ENCODE data around the gene SORL1.

The SORL1 gene

DNA sequence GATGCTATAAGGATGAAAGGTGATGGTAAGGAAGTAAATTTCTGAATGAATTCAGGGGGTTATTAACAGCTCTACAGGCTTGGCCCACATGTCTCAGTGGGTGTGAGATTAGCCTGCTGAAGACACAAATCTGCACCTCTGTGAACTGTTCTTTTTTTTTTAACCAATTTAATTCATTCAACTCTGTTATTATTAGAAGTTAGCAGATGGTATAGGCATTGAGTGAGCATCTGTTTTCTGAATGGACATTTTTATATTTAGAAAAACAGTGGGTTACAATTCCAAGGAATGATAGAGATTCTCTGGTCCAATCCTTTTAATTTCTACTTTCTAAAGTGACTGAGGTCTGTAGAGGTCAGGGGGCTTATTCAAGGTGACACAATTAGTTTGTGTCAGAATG lies 122.7 kb downstream of the SORL1 start:
- Histone ChIP-seq H3K36me3 (ENCODE audit: insufficient read depth) (no peaks in the 10 kb centered on the region), H3K27ac (no peak overlapping the region), H2AFZ (ENCODE audit: low read depth) (no peak overlapping the region), H3K4me3 (IDR thresholded peaks at IDR 0.05; ENCODE audit: insufficient read depth, low read depth, low read length) (no peak overlapping the region), H3K4me1 (ENCODE audit: low read depth, poor library complexity, severe bottlenecking) (no peaks in the 10 kb centered on the region), H3K27me3 (ENCODE audit: insufficient read depth, low read depth) (no peaks in the 10 kb centered on the region), H3K4me2 (no peak overlapping the region), H3K9ac (no peak overlapping the region), H3K79me2 (ENCODE audit: insufficient read depth, low read depth) (no peaks in the 10 kb centered on the region), H4K20me1 (ENCODE audit: insufficient read depth) (no peaks in the 10 kb centered on the region)
- TF ChIP-seq, protein P1, sequence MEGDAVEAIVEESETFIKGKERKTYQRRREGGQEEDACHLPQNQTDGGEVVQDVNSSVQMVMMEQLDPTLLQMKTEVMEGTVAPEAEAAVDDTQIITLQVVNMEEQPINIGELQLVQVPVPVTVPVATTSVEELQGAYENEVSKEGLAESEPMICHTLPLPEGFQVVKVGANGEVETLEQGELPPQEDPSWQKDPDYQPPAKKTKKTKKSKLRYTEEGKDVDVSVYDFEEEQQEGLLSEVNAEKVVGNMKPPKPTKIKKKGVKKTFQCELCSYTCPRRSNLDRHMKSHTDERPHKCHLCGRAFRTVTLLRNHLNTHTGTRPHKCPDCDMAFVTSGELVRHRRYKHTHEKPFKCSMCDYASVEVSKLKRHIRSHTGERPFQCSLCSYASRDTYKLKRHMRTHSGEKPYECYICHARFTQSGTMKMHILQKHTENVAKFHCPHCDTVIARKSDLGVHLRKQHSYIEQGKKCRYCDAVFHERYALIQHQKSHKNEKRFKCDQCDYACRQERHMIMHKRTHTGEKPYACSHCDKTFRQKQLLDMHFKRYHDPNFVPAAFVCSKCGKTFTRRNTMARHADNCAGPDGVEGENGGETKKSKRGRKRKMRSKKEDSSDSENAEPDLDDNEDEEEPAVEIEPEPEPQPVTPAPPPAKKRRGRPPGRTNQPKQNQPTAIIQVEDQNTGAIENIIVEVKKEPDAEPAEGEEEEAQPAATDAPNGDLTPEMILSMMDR (conservative IDR thresholded peaks at IDR 0.05; ENCODE audit: low read depth, low read length), result no peak

DNA sequence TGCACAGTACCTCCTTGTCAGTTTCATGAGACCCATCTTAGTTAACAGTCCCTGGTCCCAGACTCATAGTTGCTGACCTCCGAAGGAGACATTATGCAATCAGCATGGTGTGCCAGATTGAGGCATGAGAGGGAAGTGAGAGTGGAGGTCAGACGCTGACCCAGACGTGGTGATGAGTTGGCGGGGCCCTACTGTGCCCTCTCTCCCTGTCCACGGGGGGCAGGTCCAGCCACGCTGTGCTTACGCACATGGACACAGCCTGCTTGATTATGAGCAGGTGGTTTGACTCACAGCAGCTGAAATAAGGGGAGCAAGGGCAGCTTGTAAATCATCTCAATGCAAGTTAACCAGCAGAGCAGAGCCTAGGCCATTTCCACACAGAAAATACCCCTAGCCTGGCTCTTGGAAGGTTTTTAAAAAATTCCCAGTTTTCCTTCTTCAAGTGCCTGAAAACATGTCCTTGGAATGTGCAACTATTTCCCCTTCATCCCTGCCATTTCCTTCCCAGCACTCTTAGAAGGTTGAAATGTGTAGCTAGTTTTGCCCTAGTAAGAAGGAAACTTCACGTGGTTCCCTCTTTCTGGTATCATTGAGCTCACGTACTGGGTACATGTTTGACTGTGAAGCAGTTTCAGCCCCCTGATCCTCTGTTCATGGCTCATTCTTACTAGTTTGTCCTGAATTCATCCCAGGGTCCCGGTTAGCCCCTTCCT lies 123.3 kb downstream of the SORL1 start:
- H3K27me3 ChIP-seq (ENCODE audit: insufficient read depth, low read depth), result no peaks in the 10 kb centered on the region
- no peak overlapping the region for H3K4me3 ChIP-seq (IDR thresholded peaks at IDR 0.05; ENCODE audit: insufficient read depth, low read depth, low read length)
- no peaks in the 10 kb centered on the region for H3K36me3 ChIP-seq (ENCODE audit: insufficient read depth)
- H3K79me2 ChIP-seq (ENCODE audit: insufficient read depth, low read depth), result no peaks in the 10 kb centered on the region
- TF ChIP-seq, protein P1 (conservative IDR thresholded peaks at IDR 0.05; ENCODE audit: low read depth, low read length), result no peak
- no peaks in the 10 kb centered on the region for H4K20me1 ChIP-seq (ENCODE audit: insufficient read depth)
- no peak overlapping the region for H3K4me2 ChIP-seq
- no peaks in the 10 kb centered on the region for H3K4me1 ChIP-seq (ENCODE audit: low read depth, poor library complexity, severe bottlenecking)
- no peak overlapping the region for H3K27ac ChIP-seq
- H2AFZ ChIP-seq (ENCODE audit: low read depth), result no peak overlapping the region
- no peak overlapping the region for H3K9ac ChIP-seq

DNA sequence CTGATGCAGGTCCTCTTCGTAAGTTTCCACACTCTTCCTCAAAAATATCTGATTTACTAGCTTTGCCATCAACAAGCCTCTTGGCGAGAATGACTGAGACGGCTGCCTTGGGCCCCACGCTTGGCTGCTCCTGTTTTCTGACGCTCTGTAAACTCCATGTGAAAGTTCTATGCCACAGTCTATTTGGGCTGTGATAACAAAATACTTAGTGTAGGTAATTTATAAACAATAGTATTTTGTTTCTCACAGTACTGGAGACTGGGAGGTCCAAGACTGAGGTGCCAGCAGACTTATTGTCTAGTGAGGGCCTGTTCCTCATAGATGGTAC lies 123.8 kb downstream of the SORL1 start:
- H3K36me3 ChIP-seq (ENCODE audit: insufficient read depth), result no peaks in the 10 kb centered on the region
- no peak overlapping the region for H3K27ac ChIP-seq
- no peaks in the 10 kb centered on the region for H3K4me1 ChIP-seq (ENCODE audit: low read depth, poor library complexity, severe bottlenecking)
- no peak overlapping the region for H3K4me2 ChIP-seq
- H3K9ac ChIP-seq, result no peak overlapping the region
- H3K27me3 ChIP-seq (ENCODE audit: insufficient read depth, low read depth), result no peaks in the 10 kb centered on the region
- H2AFZ ChIP-seq (ENCODE audit: low read depth), result no peak overlapping the region
- H4K20me1 ChIP-seq (ENCODE audit: insufficient read depth), result no peaks in the 10 kb centered on the region
- H3K4me3 ChIP-seq (IDR thresholded peaks at IDR 0.05; ENCODE audit: insufficient read depth, low read depth, low read length), result no peak overlapping the region
- H3K79me2 ChIP-seq (ENCODE audit: insufficient read depth, low read depth), result no peaks in the 10 kb centered on the region
- TF ChIP-seq, protein P1 (conservative IDR thresholded peaks at IDR 0.05; ENCODE audit: low read depth, low read length), result no peak

GRCh38 chr11:121576531-121576930 lies 124.4 kb downstream of the SORL1 start:
- no peaks in the 10 kb centered on the region for H3K79me2 ChIP-seq (ENCODE audit: insufficient read depth, low read depth)
- no peak overlapping the region for H3K9ac ChIP-seq
- H3K4me2 ChIP-seq, result no peak overlapping the region

More at GRCh38 chr11:121576531-121576930, 124.4 kb downstream of the SORL1 start:
- no peak overlapping the region for H3K27ac ChIP-seq
- H4K20me1 ChIP-seq (ENCODE audit: insufficient read depth), result no peaks in the 10 kb centered on the region
- no peaks in the 10 kb centered on the region for H3K27me3 ChIP-seq (ENCODE audit: insufficient read depth, low read depth)
- H2AFZ ChIP-seq (ENCODE audit: low read depth), result no peak overlapping the region
- no peaks in the 10 kb centered on the region for H3K4me1 ChIP-seq (ENCODE audit: low read depth, poor library complexity, severe bottlenecking)
- TF ChIP-seq, protein P1 (conservative IDR thresholded peaks at IDR 0.05; ENCODE audit: low read depth, low read length), result no peak
- no peak overlapping the region for H3K4me3 ChIP-seq (IDR thresholded peaks at IDR 0.05; ENCODE audit: insufficient read depth, low read depth, low read length)
- no peaks in the 10 kb centered on the region for H3K36me3 ChIP-seq (ENCODE audit: insufficient read depth)
